Mesenchymal stem cell (in vitro differentiated cells and primary cell): ENCODE results near the gene PDE6H.

Experiments
- DNase-seq: peaks from one replicate; pipeline ENCODE4 v3.0.0-alpha.2; 2013
- H2AFZ ChIP-seq: one replicate; pipeline ENCODE4 v1.6.1; 2013; ENCODE audit warnings: low read depth, mild to moderate bottlenecking, control low read depth, inconsistent platforms, low read length, moderate library complexity
- H2AK5ac ChIP-seq: 2 replicates; pipeline ENCODE4 v1.6.1; 2013; ENCODE audit warnings: low read length, moderate library complexity, mild to moderate bottlenecking, inconsistent platforms; ENCODE audit not compliant: severe bottlenecking
- H2BK120ac ChIP-seq: one replicate; pipeline ENCODE4 v1.6.1; 2013; ENCODE audit warnings: low read depth, mild to moderate bottlenecking, inconsistent platforms, low read length, moderate library complexity
- H2BK12ac ChIP-seq, 2 experiments: one replicate each; pipeline ENCODE4 v1.6.1; 2013; ENCODE audit warnings: inconsistent platforms in 2 of 2, low read length in 2 of 2, mild to moderate bottlenecking in 2 of 2, moderate library complexity in 2 of 2, control low read depth in 1 of 2
- H2BK15ac ChIP-seq: one replicate; pipeline ENCODE4 v1.6.1; 2013; ENCODE audit warnings: mild to moderate bottlenecking, low read depth, inconsistent platforms; ENCODE audit not compliant: poor library complexity, severe bottlenecking
- H2BK5ac ChIP-seq: 2 replicates; pipeline ENCODE4 v1.6.1; 2013; ENCODE audit warnings: low read depth, mild to moderate bottlenecking, low read length, control low read depth, inconsistent platforms; ENCODE audit not compliant: poor library complexity, severe bottlenecking
- H3K14ac ChIP-seq, 2 experiments: one replicate each; pipeline ENCODE4 v1.6.1; 2013; ENCODE audit warnings: inconsistent platforms in 2 of 2, low read length in 2 of 2, control low read depth in 1 of 2, mild to moderate bottlenecking in 1 of 2, moderate library complexity in 1 of 2
- H3K18ac ChIP-seq, 2 experiments: one replicate each; pipeline ENCODE4 v1.6.1; 2013; ENCODE audit warnings: inconsistent platforms in 2 of 2, low read length in 2 of 2, control low read depth in 1 of 2, low read depth in 1 of 2, mild to moderate bottlenecking in 1 of 2
- H3K23ac ChIP-seq, 2 experiments: one replicate each; pipeline ENCODE4 v1.6.1; 2013; ENCODE audit warnings: inconsistent platforms in 2 of 2, low read length in 2 of 2, mild to moderate bottlenecking in 2 of 2, moderate library complexity in 2 of 2, control low read depth in 1 of 2
- H3K27ac ChIP-seq: 2 replicates; pipeline ENCODE4 v1.5.1; 2013; ENCODE audit warnings: mild to moderate bottlenecking, moderate library complexity, low read length, control low read depth, inconsistent platforms; ENCODE audit not compliant: poor library complexity, severe bottlenecking
- H3K27me3 ChIP-seq, 2 experiments: 2 replicates each; pipeline versions ENCODE4 v1.6.1 to v1.7.0; 2013; ENCODE audit warnings: low read length in 2 of 2, mild to moderate bottlenecking in 2 of 2, moderate library complexity in 2 of 2, control low read depth in 1 of 2, inconsistent platforms in 1 of 2; ENCODE audit not compliant: control insufficient read depth in 1 of 2, insufficient read depth in 1 of 2
- H3K36me3 ChIP-seq, 2 experiments: 2 replicates each; pipeline versions ENCODE4 v1.6.1 to v1.7.0; 2013; ENCODE audit warnings: low read length in 2 of 2, control low read depth in 1 of 2, inconsistent platforms in 1 of 2, low read depth in 1 of 2, mild to moderate bottlenecking in 1 of 2; ENCODE audit not compliant: insufficient read depth in 2 of 2, control insufficient read depth in 1 of 2
- H3K4ac ChIP-seq, 2 experiments: one replicate each; pipeline ENCODE4 v1.6.1; 2013; ENCODE audit warnings: inconsistent platforms in 2 of 2, low read length in 2 of 2, mild to moderate bottlenecking in 2 of 2, moderate library complexity in 2 of 2, control low read depth in 1 of 2, low read depth in 1 of 2
- H3K4me1 ChIP-seq: 2 replicates; pipeline ENCODE4 v1.6.1; 2013; ENCODE audit warnings: low read depth, low read length, control low read depth; ENCODE audit not compliant: control insufficient read depth, insufficient read depth
- H3K4me2 ChIP-seq: 2 replicates; pipeline ENCODE4 v1.6.1; 2013; ENCODE audit warnings: low read length, mild to moderate bottlenecking, inconsistent platforms; ENCODE audit not compliant: poor library complexity, severe bottlenecking
- H3K4me3 ChIP-seq, 2 experiments: 2 replicates each; pipeline versions ENCODE4 v1.5.1 to v1.7.0; 2013; ENCODE audit warnings: low read length in 2 of 2, mild to moderate bottlenecking in 2 of 2, control low read depth in 1 of 2, low read depth in 1 of 2; ENCODE audit not compliant: insufficient read depth in 1 of 2
- H3K79me1 ChIP-seq: replicated peaks from 2 replicates; pipeline ENCODE4 v1.6.1; 2013; ENCODE audit warnings: mild to moderate bottlenecking, control low read depth, low read length, inconsistent platforms; ENCODE audit not compliant: poor library complexity, severe bottlenecking
- H3K9ac ChIP-seq: 2 replicates; pipeline ENCODE4 v1.7.0; 2013; ENCODE audit warnings: mild to moderate bottlenecking, low read length, moderate library complexity
- H3K9me3 ChIP-seq: 2 replicates; pipeline ENCODE4 v1.7.0; 2013; ENCODE audit warnings: mild to moderate bottlenecking, low read length; ENCODE audit not compliant: control insufficient read depth
- H4K8ac ChIP-seq: one replicate; pipeline ENCODE4 v1.6.1; 2013; ENCODE audit warnings: inconsistent platforms, mild to moderate bottlenecking, low read length, moderate library complexity
- H4K91ac ChIP-seq: one replicate; pipeline ENCODE4 v1.6.1; 2013; ENCODE audit warnings: mild to moderate bottlenecking, low read length, inconsistent platforms
- WGBS: methylation state at CpG from one replicate; pipeline ENCODE4 v1.1.7; 2013; ENCODE audit warnings: mixed read lengths; 5-methylcytosine and 5-hydroxymethylcytosine counted together

The PDE6H gene

GRCh38 chr12:14982562-14982961 is 9.7 kb downstream of the PDE6H start:
- 89% methylated on average over 1 of the region's 1 CpG for WGBS
- Histone ChIP-seq H3K14ac (no peak overlapping the region), H3K79me1 (no peaks in the 10 kb centered on the region), H3K9me3 (no peaks in the 10 kb centered on the region), H3K36me3 (no peaks in the 10 kb centered on the region), H2BK15ac (no peak overlapping the region), H2AFZ (no peak overlapping the region), H4K91ac (no peak overlapping the region), H4K8ac (no peak overlapping the region), H3K4me2 (no peak overlapping the region), H3K9ac (no peak overlapping the region), H2AK5ac (no peak overlapping the region), H3K27ac (no peak overlapping the region), H3K4ac (no peak overlapping the region), H2BK5ac (no peak overlapping the region), H3K27me3 (no peaks in the 10 kb centered on the region), H3K4me1 (peaks cover 4% of the 10 kb centered on the region), H2BK120ac (no peak overlapping the region), H3K18ac (no peak overlapping the region), H2BK12ac (no peak overlapping the region), H3K4me3 (no peak overlapping the region), H3K23ac (no peak overlapping the region)
- DNase-seq: peak; percentile 19

- Histone ChIP-seq H2BK15ac (no peak overlapping the region), H3K9ac (no peak overlapping the region), H2AK5ac (no peak overlapping the region), H2AFZ (no peak overlapping the region), H3K27ac (no peak overlapping the region), H4K8ac (no peak overlapping the region), H3K4me2 (no peak overlapping the region), H3K9me3 (no peaks in the 10 kb centered on the region), H4K91ac (no peak overlapping the region), H3K14ac (no peak overlapping the region), H2BK5ac (no peak overlapping the region), H3K23ac (no peak overlapping the region), H2BK120ac (no peak overlapping the region), H3K4ac (no peak overlapping the region), H3K4me1 (peaks cover 4% of the 10 kb centered on the region), H3K36me3 (no peaks in the 10 kb centered on the region), H3K4me3 (no peak overlapping the region), H3K18ac (no peak overlapping the region), H2BK12ac (no peak overlapping the region), H3K27me3 (no peaks in the 10 kb centered on the region), H3K79me1 (no peaks in the 10 kb centered on the region)
- no peak for DNase-seq
- whole genome bisulfite sequencing: 89% methylated on average over 2 of the region's 2 CpGs
Observed at GRCh38 chr12:14982991-14983390, 10.1 kb downstream of the PDE6H start.

GRCh38 chr12:14984036-14984435 is 11.2 kb downstream of the PDE6H start:
- H3K36me3 ChIP-seq: no peaks in the 10 kb centered on the region

GRCh38 chr12:14984766-14985285 is 12.0 kb downstream of the PDE6H start:
- no peak overlapping the region for H3K23ac ChIP-seq
- H3K4me1 ChIP-seq: peaks cover 4% of the 10 kb centered on the region
- H2BK15ac ChIP-seq: no peak overlapping the region
- H3K18ac ChIP-seq: no peak overlapping the region
- no peak for DNase-seq
- H3K9me3 ChIP-seq: no peaks in the 10 kb centered on the region
- no peak overlapping the region for H2AFZ ChIP-seq
- no peak overlapping the region for H2AK5ac ChIP-seq
- no peak overlapping the region for H4K91ac ChIP-seq
- no peak overlapping the region for H2BK120ac ChIP-seq
- no peak overlapping the region for H3K4me2 ChIP-seq
- H4K8ac ChIP-seq: no peak overlapping the region
- H3K4ac ChIP-seq: no peak overlapping the region
- no peaks in the 10 kb centered on the region for H3K27me3 ChIP-seq
- H3K14ac ChIP-seq: no peak overlapping the region
- no peak overlapping the region for H2BK12ac ChIP-seq
- no peak overlapping the region for H3K4me3 ChIP-seq
- no peak overlapping the region for H3K9ac ChIP-seq
- no peak overlapping the region for H2BK5ac ChIP-seq
- no peak overlapping the region for H3K27ac ChIP-seq
- no peaks in the 10 kb centered on the region for H3K79me1 ChIP-seq
- no CpG with 5 or more reads among the region's 1 CpG for WGBS
- no peaks in the 10 kb centered on the region for H3K36me3 ChIP-seq

More at GRCh38 chr12:14984036-14984435, 11.2 kb downstream of the PDE6H start:
- Histone ChIP-seq H2AK5ac (no peak overlapping the region), H2BK12ac (no peak overlapping the region), H4K91ac (no peak overlapping the region), H3K4me2 (no peak overlapping the region), H2BK15ac (no peak overlapping the region), H3K4me1 (peaks cover 4% of the 10 kb centered on the region), H2BK5ac (no peak overlapping the region), H2BK120ac (no peak overlapping the region), H3K27me3 (no peaks in the 10 kb centered on the region), H3K9me3 (no peaks in the 10 kb centered on the region), H4K8ac (no peak overlapping the region), H3K23ac (no peak overlapping the region), H3K4ac (no peak overlapping the region), H3K27ac (no peak overlapping the region), H3K18ac (no peak overlapping the region), H3K9ac (no peak overlapping the region), H3K4me3 (no peak overlapping the region), H3K79me1 (no peaks in the 10 kb centered on the region), H2AFZ (no peak overlapping the region), H3K14ac (no peak overlapping the region)
- no peak for DNase-seq
- no CpG with 5 or more reads among the region's 1 CpG for WGBS
